Endothelial cell of umbilical vein (primary cell): ENCODE data around the gene RUSF1. TPM values are rescaled to one million over a fixed set of nuclear protein-coding genes. Genes with fewer than 3 reads are reported as not detected.

ENCODE experiments used
- BruUV-seq: library from RNA; stranded (reverse); fragments of 400-500 nt; replicated peaks from 2 replicates; lab custom pipeline; 2021; lab: Mats Ljungman, UMichigan
- CTCF ChIA-PET: fragments of 300-600, 350-600 bp; sonication (Branson Sonifier 250); formaldehyde crosslinking; loops from one replicate; lab custom pipeline; 2021; ENCODE audit warnings: antibody characterized with exemption, inconsistent platforms; lab: Charles Lee
- POLR2A ChIA-PET: fragments of 300-600, 350-600 bp; sonication (Branson Sonifier 250); formaldehyde crosslinking; loops from one replicate; lab custom pipeline; 2021; ENCODE audit warnings: antibody characterized with exemption, inconsistent platforms; lab: Charles Lee
- DNase-seq: peaks from one replicate; pipeline ENCODE4 v3.0.0-alpha.2; 2011; ENCODE audit warnings: low read depth, low spot score
- FAIRE-seq: peaks from 2 replicates; lab custom pipeline; 2011; peaks lifted over from hg19 to GRCh38; lab: Jason Lieb, UNC
- H2AFZ ChIP-seq: 2 replicates; pipeline ENCODE4 v1.6.0; 2012; ENCODE audit warnings: low read depth, low read length, control low read depth, inconsistent platforms
- H3K27ac ChIP-seq: 2 replicates; pipeline ENCODE4 v1.5.1; 2011; ENCODE audit warnings: low read depth, mild to moderate bottlenecking, control low read depth, low read length, moderate library complexity; ENCODE audit not compliant: insufficient read depth
- H3K27me3 ChIP-seq, 2 experiments: 2 replicates each; pipeline versions ENCODE4 v1.6.0 to v1.6.1; 2011; ENCODE audit warnings: low read length in 2 of 2, mixed read lengths in 1 of 2; ENCODE audit not compliant: control insufficient read depth in 2 of 2, insufficient read depth in 2 of 2
- H3K36me3 ChIP-seq, 2 experiments: 2 replicates in 1 of 2; 3 replicates in 1 of 2; pipeline ENCODE4 v1.5.1; 2011; ENCODE audit warnings: low read length in 2 of 2, mild to moderate bottlenecking in 1 of 2, moderate library complexity in 1 of 2; ENCODE audit not compliant: control insufficient read depth in 2 of 2, insufficient read depth in 2 of 2; ENCODE audit errors: extremely low read depth in 1 of 2
- H3K4me1 ChIP-seq: 3 replicates; pipeline ENCODE4 v1.5.1; 2011; ENCODE audit warnings: mild to moderate bottlenecking, low read length; ENCODE audit not compliant: control insufficient read depth, insufficient read depth; ENCODE audit errors: extremely low read depth
- H3K4me2 ChIP-seq: 2 replicates; pipeline ENCODE4 v1.6.1; 2011; ENCODE audit warnings: low read length, control low read depth, mixed read lengths; ENCODE audit not compliant: insufficient read depth
- H3K4me3 ChIP-seq, 3 experiments: fragments of 200-600 bp in 1 of 3; sonication (generic), shearing (Covaris generic) in 1 of 3; replicated peaks in 1 of 3; 2 replicates each; pipeline ENCODE4 v1.5.1; 2011 to 2016; ENCODE audit warnings: control low read depth in 3 of 3, low read length in 3 of 3, mild to moderate bottlenecking in 2 of 3, inconsistent platforms in 1 of 3, low read depth in 1 of 3, moderate library complexity in 1 of 3; ENCODE audit not compliant: insufficient read depth in 1 of 3
- H3K79me2 ChIP-seq: 2 replicates; pipeline ENCODE4 v1.6.0; 2012; ENCODE audit warnings: low read length, inconsistent platforms; ENCODE audit not compliant: control insufficient read depth, insufficient read depth
- H3K9ac ChIP-seq: replicated peaks from 2 replicates; pipeline ENCODE3; 2011; ENCODE audit warnings: low read length, control low read depth; ENCODE audit not compliant: insufficient read depth; ENCODE audit errors: extremely low read depth
- H3K9me1 ChIP-seq: replicated peaks from 3 replicates; pipeline ENCODE4 v1.6.0; 2011; ENCODE audit warnings: mild to moderate bottlenecking, low read length; ENCODE audit not compliant: control insufficient read depth, insufficient read depth; ENCODE audit errors: extremely low read depth
- H3K9me3 ChIP-seq: replicated peaks from 2 replicates; pipeline ENCODE4 v1.5.1; 2012; ENCODE audit warnings: low read length, inconsistent platforms; ENCODE audit not compliant: control insufficient read depth, insufficient read depth
- H4K20me1 ChIP-seq: replicated peaks from 2 replicates; pipeline ENCODE3; 2011; ENCODE audit warnings: mild to moderate bottlenecking, low read length; ENCODE audit not compliant: control insufficient read depth, insufficient read depth; ENCODE audit errors: extremely low read depth
- EZH2 ChIP-seq: IDR thresholded peaks from 2 replicates; pipeline ENCODE4 v1.6.1; 2012; ENCODE audit warnings: borderline replicate concordance, low read depth, mild to moderate bottlenecking, moderate library complexity, low read length, inconsistent platforms; ENCODE audit not compliant: severe bottlenecking
- FOS ChIP-seq: IDR thresholded peaks from 2 replicates; pipeline ENCODE4 v1.6.1; 2011; ENCODE audit warnings: mild to moderate bottlenecking, low read length, moderate library complexity, borderline replicate concordance; ENCODE audit not compliant: insufficient read depth
- GATA2 ChIP-seq: IDR thresholded peaks from 2 replicates; pipeline ENCODE4 v1.7.0; 2011; ENCODE audit warnings: low read depth, mild to moderate bottlenecking, moderate library complexity, mixed read lengths, low read length; ENCODE audit not compliant: insufficient read length, insufficient read depth
- JUN ChIP-seq: IDR thresholded peaks from 2 replicates; pipeline ENCODE4 v1.6.1; 2011; ENCODE audit warnings: borderline replicate concordance, low read depth; ENCODE audit not compliant: insufficient read length, insufficient read depth
- MYC ChIP-seq: IDR thresholded peaks from one replicate; pipeline ENCODE4 v1.6.1; 2011; ENCODE audit warnings: mild to moderate bottlenecking, low read depth, low read length
- POLR2A ChIP-seq: IDR thresholded peaks from 2 replicates; pipeline ENCODE4 v1.6.1; 2012; ENCODE audit warnings: low read depth, mild to moderate bottlenecking, control low read depth, low read length
- POLR2AphosphoS5 ChIP-seq: IDR thresholded peaks from 2 replicates; pipeline ENCODE4 v1.6.1; 2012; ENCODE audit warnings: low read depth, mild to moderate bottlenecking, control low read depth, low read length, moderate library complexity; ENCODE audit not compliant: insufficient read depth
- dilution Hi-C: fragments of 300-500 bp; cut with MboI; formaldehyde crosslinking; loops from one replicate; pipeline ENCODE4 v1.15.0; 2019; ENCODE audit warnings: low sequenced_read_pairs; ENCODE audit not compliant: extremely low pct_ligation_motif_present
- intact Hi-C: fragments of 100-400 bp; cut with micrococcal nuclease; formaldehyde crosslinking; loops from one replicate; pipeline ENCODE4 v1.10.0; 2022
- polyA plus RNA-seq, 4 experiments: library from polyadenylated mRNA; depleted of rRNA in 3 of 4; stranded (reverse) in 3 of 4; unstranded in 1 of 4; fragments of >200 nt; gene quantifications; 2 replicates each; pipeline versions ENCODE4 v1.2.1 to v1.2.3, GENCODE V29; 2011 to 2012; ENCODE audit warnings: missing spikeins in 1 of 4
- total RNA-seq: library from RNA; stranded (reverse); gene quantifications from 2 replicates; pipeline ENCODE4 v1.2.3, GENCODE V29; 2021
- TF ChIP-seq, protein P1 (sequence below): IDR thresholded peaks from 2 replicates; pipeline ENCODE4 v1.6.1; 2011; ENCODE audit not compliant: insufficient read depth, insufficient read length
- TF ChIP-seq, protein P2 (sequence below), 2 donors: IDR thresholded peaks; 1 replicate in 1 of 2; 2 replicates in 1 of 2; pipeline ENCODE4 v1.5.1; 2011; ENCODE audit warnings: low read length in 2 of 2, mild to moderate bottlenecking in 2 of 2, moderate library complexity in 2 of 2, control low read depth in 1 of 2, inconsistent platforms in 1 of 2, low read depth in 1 of 2; ENCODE audit not compliant: insufficient read depth in 1 of 2; ENCODE audit errors: extremely low read depth in 1 of 2

The RUSF1 gene
- total and polyA plus RNA-seq, 2 donors (not counting 3 experiments of a cell fraction or from before 2014, with no cell fraction given), result 36.4 to 40.3 TPM

DNA sequence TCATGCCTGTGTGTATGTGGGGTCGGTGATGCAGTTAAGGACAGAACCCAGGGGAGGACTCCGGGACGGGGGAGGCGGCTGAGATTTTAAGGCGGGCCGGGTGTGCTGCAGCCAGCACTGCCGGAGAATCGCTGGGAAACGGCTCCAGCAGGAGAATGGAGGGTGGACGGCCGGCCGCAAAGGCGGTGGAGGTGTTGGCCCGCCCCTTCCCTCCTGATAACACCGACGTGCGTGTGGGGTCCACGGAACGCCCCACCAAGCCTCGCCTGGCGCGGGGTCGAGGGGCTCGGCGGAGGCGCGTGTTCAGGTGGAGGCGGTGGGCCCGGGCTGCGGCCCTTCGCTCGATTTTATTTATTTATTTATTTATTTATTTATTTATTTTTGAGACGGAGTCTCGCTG lies 66.2 kb downstream of the RUSF1 start:
- Histone ChIP-seq H3K4me3 (peak overlapping the region in 1 of 3 experiments; percentile 17), H2AFZ (no peak overlapping the region)

More for the DNA sequence above, 66.2 kb downstream of the RUSF1 start:
- DNase-seq (no peak), FAIRE-seq (no peak)
- Histone ChIP-seq H3K27me3 (peaks cover 3 to 11% of the 10 kb centered on the region in 2 experiments), H4K20me1 (no peaks in the 10 kb centered on the region), H3K4me2 (no peak overlapping the region), H3K9me1 (no peaks in the 10 kb centered on the region), H3K9ac (no peak overlapping the region), H3K4me1 (no peaks in the 10 kb centered on the region), H3K36me3 (no peaks in the 10 kb centered on the region), H3K79me2 (no peaks in the 10 kb centered on the region), H3K27ac (no peak overlapping the region), H3K9me3 (no peaks in the 10 kb centered on the region)
- no peak for TF ChIP-seq MYC
- TF ChIP-seq, protein P1, sequence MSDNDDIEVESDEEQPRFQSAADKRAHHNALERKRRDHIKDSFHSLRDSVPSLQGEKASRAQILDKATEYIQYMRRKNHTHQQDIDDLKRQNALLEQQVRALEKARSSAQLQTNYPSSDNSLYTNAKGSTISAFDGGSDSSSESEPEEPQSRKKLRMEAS, result no peak
- TF ChIP-seq EZH2, result no peak
- no peak for TF ChIP-seq GATA2
- TF ChIP-seq POLR2AphosphoS5, result no peak
- TF ChIP-seq, protein P2, sequence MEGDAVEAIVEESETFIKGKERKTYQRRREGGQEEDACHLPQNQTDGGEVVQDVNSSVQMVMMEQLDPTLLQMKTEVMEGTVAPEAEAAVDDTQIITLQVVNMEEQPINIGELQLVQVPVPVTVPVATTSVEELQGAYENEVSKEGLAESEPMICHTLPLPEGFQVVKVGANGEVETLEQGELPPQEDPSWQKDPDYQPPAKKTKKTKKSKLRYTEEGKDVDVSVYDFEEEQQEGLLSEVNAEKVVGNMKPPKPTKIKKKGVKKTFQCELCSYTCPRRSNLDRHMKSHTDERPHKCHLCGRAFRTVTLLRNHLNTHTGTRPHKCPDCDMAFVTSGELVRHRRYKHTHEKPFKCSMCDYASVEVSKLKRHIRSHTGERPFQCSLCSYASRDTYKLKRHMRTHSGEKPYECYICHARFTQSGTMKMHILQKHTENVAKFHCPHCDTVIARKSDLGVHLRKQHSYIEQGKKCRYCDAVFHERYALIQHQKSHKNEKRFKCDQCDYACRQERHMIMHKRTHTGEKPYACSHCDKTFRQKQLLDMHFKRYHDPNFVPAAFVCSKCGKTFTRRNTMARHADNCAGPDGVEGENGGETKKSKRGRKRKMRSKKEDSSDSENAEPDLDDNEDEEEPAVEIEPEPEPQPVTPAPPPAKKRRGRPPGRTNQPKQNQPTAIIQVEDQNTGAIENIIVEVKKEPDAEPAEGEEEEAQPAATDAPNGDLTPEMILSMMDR (IDR thresholded peaks at IDR 0.05; ENCODE audit: extremely low read depth in 1 of 2, insufficient read depth in 1 of 2, low read depth in 1 of 2, low read length in 2 of 2), result no peak
- TF ChIP-seq JUN, result no peak
- TF ChIP-seq POLR2A, result no peak
- TF ChIP-seq FOS, result no peak
- POLR2A ChIA-PET, result interaction anchor here (1.2 kb wide), 1 partner anchor 10 kb away, joined by 5 read pairs; no protein-coding TSS in a partner anchor
- no TSS peak for BruUV-seq
- dilution Hi-C loops (no loop called here), intact Hi-C loops (loop anchor here (2.0 to 5.0 kb wide), 3 partner anchors 241 to 425 kb away; no protein-coding TSS in a partner anchor)
- CTCF ChIA-PET, result interaction anchor here (0.8 to 3.6 kb wide), 16 partner anchors 10 to 488 kb away, joined by 3 to 48 read pairs (median 6); partner anchors contain the start of genes ARMC5, FUS, HSD3B7 and PYCARD
